ENCODE results near the gene BCL6B.

- TF ChIP-seq CTCF (IDR thresholded peaks at IDR 0.05; ENCODE audit: insufficient read depth, low read depth, low read length) (no peak), EZH2 (IDR thresholded peaks at IDR 0.05; ENCODE audit: insufficient read depth, low read length) (no peak)
Measured at GRCh38 chr17:7029659-7030058, 6.8 kb downstream of the BCL6B start.

All from astrocyte (in vitro differentiated cells and primary cell).